Activated CD8-positive, alpha-beta T cell treated with anti-CD3 and anti-CD28 coated beads for 36 hours (primary cell): ENCODE results near the gene ACOD1. TPM values are rescaled to one million over a fixed set of nuclear protein-coding genes. Genes with fewer than 3 reads are reported as not detected.

Source experiments
- ATAC-seq: fragments of 200-7000 bp; cut with Tn5 transposase; one replicate; pipeline ENCODE4 v1.10.0; 2021; ENCODE audit warnings: mild to moderate bottlenecking, moderate library complexity
- CTCF ChIA-PET: fragments of 350-600 bp; sonication (Branson Sonifier 250); formaldehyde crosslinking; loops from one replicate; lab custom pipeline; 2021; ENCODE audit warnings: antibody characterized with exemption; lab: Charles Lee
- POLR2A ChIA-PET: fragments of 350-600 bp; sonication (Branson Sonifier 250); formaldehyde crosslinking; loops from one replicate; lab custom pipeline; 2021; ENCODE audit warnings: antibody characterized with exemption; lab: Charles Lee
- DNase-seq: peaks from one replicate; pipeline ENCODE4 v3.0.0-alpha.2; 2020
- H3K27ac Mint-ChIP-seq: one replicate; pipeline ENCODE4 v1.8.0; 2021; ENCODE audit warnings: mild to moderate bottlenecking, mixed read lengths
- H3K27me3 Mint-ChIP-seq: one replicate; pipeline ENCODE4 v1.8.0; 2021; ENCODE audit warnings: mixed read lengths
- H3K36me3 Mint-ChIP-seq: one replicate; pipeline ENCODE4 v1.8.0; 2021; ENCODE audit warnings: low read depth, mixed read lengths
- H3K4me1 Mint-ChIP-seq: one replicate; pipeline ENCODE4 v1.8.0; 2021; ENCODE audit warnings: low read depth, mixed read lengths
- H3K4me3 Mint-ChIP-seq: one replicate; pipeline ENCODE4 v1.8.0; 2021; ENCODE audit warnings: mild to moderate bottlenecking, moderate library complexity, mixed read lengths
- H3K9me3 Mint-ChIP-seq: one replicate; pipeline ENCODE4 v1.8.0; 2021; ENCODE audit warnings: mixed read lengths
- CTCF ChIP-seq: fragments of 200-600 bp; IDR thresholded peaks from one replicate; pipeline ENCODE4 v1.8.0; 2022; ENCODE audit warnings: antibody characterized with exemption, mild to moderate bottlenecking
- intact Hi-C: fragments of 100-400 bp; cut with micrococcal nuclease; formaldehyde crosslinking; loops from one replicate; pipeline ENCODE4 v1.10.0; 2022
- total RNA-seq, 2 experiments: library from RNA; stranded (reverse); gene quantifications; one replicate each; pipeline ENCODE4 v1.2.3, GENCODE V29; 2021

The ACOD1 gene
- total RNA-seq, 2 experiments from 2014 or later = not detected

DNA sequence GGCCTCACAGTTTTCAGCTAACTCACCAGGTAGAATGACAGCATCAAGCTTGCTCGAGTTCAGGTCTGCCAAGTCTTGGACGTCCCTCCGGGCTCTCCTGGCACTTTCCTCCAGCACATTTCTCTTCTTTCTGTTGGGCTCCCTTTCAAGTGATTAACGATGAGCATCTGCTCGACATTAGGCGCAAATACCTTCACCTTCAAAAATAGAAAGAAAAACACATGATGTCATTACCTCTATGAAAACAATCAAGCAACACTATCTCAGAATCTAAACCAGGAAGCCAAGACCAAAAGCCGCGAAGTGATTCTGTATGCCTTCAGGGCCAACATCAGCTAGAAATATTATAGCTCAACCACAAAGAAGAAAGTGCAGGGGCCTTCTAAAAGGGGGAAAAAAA lies 28.2 kb downstream of the ACOD1 start:
- ATAC-seq (no peak), DNase-seq (no peak)
- Mint-ChIP-seq H3K4me1 (peaks cover 11% of the 10 kb centered on the region), H3K4me3 (no peak overlapping the region), H3K9me3 (no peaks in the 10 kb centered on the region), H3K27ac (no peak overlapping the region), H3K36me3 (no peaks in the 10 kb centered on the region), H3K27me3 (peaks cover 34% of the 10 kb centered on the region)
- intact Hi-C loops = no loop called here
- ChIA-PET POLR2A (no interaction called here), CTCF (interaction anchor here (1.2 kb wide), 1 partner anchor 72 kb away, joined by 3 read pairs; no protein-coding TSS in a partner anchor)
- no peak for TF ChIP-seq CTCF

DNA sequence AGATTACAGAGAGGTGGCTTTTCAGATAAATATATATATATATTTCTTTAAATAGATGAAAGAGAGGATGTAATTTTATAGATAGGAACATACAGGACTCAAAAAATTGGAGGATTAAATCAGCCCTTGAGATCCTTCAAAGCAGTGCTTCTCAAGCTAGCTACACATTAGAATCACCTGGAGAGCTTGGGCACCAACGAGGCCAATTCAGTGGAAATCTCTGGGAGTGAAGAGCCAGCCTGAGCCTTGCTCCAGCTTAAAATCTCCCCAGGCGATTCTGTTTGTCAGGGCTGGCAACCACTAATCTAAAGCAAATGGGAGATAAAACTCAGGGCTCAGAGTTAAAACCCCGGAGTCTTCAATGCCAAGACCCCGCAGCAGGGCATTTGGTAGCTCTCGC lies 28.6 kb downstream of the ACOD1 start:
- ChIA-PET POLR2A (no interaction called here), CTCF (interaction anchor here (1.2 kb wide), 1 partner anchor 73 kb away, joined by 3 read pairs; no protein-coding TSS in a partner anchor)
- H3K27ac Mint-ChIP-seq = no peak overlapping the region

GRCh38 chr13:76980075-76980718 lies 31.9 kb downstream of the ACOD1 start:
- Mint-ChIP-seq H3K9me3 (no peaks in the 10 kb centered on the region), H3K4me3 (peak overlapping the region; percentile 58)
- POLR2A ChIA-PET = interaction anchor here (0.6 to 1.1 kb wide), 2 partner anchors 13 to 95 kb away, joined by 3 read pairs; no protein-coding TSS in a partner anchor

More for the DNA sequence above, 28.6 kb downstream of the ACOD1 start:
- no peaks in the 10 kb centered on the region for H3K9me3 Mint-ChIP-seq
- intact Hi-C loops = no loop called here
- no peaks in the 10 kb centered on the region for H3K36me3 Mint-ChIP-seq
- ATAC-seq (no peak), DNase-seq (no peak)
- H3K27me3 Mint-ChIP-seq = peaks cover 37% of the 10 kb centered on the region
- H3K4me1 Mint-ChIP-seq = peaks cover 11% of the 10 kb centered on the region
- no peak for TF ChIP-seq CTCF
- H3K4me3 Mint-ChIP-seq = no peak overlapping the region

DNA sequence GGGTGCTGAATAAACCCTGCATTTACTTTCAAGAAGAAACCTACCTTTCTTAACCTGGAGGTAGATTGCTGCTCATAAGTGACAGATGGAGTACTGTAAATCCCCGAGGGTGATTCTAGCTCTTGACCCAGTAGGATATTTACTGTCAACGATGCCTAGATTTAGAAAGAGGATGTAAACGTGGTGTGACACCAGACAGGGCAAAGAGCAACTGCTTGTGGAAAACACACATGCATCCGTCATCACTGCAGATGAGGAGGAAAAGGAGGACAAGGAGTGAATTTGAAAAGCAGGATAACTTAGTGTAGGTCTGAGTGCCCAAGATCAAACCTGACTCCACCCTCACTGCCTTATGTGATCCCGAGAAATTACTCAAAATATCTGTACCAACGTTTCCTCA lies 33.8 kb downstream of the ACOD1 start:
- no peak for TF ChIP-seq CTCF
- ATAC-seq (no peak), DNase-seq (no peak)
- Mint-ChIP-seq H3K36me3 (no peaks in the 10 kb centered on the region), H3K9me3 (no peaks in the 10 kb centered on the region), H3K27me3 (peaks cover 37% of the 10 kb centered on the region), H3K27ac (no peak overlapping the region), H3K4me1 (peaks cover 4% of the 10 kb centered on the region), H3K4me3 (no peak overlapping the region)
- CTCF ChIA-PET = interaction anchor here (0.9 to 3.0 kb wide), 3 partner anchors 11 to 95 kb away, joined by 4 to 17 read pairs (median 15); partner anchors contain the start of gene CLN5
- intact Hi-C loops = no loop called here
- POLR2A ChIA-PET = no interaction called here

More at GRCh38 chr13:76980075-76980718, 31.9 kb downstream of the ACOD1 start:
- Mint-ChIP-seq H3K27me3 (peaks cover 28% of the 10 kb centered on the region), H3K4me1 (peaks cover 8% of the 10 kb centered on the region), H3K36me3 (no peaks in the 10 kb centered on the region), H3K27ac (no peak overlapping the region)
- peak; percentile 95 for TF ChIP-seq CTCF
- ATAC-seq = peak; percentile 100
- CTCF ChIA-PET = interaction anchor here (0.6 to 3.0 kb wide), 38 partner anchors 10 to 1285 kb away, joined by 3 to 29 read pairs (median 4); partner anchors contain the start of gene CLN5
- intact Hi-C loops = no loop called here
- DNase-seq = peak; percentile 89

GRCh38 chr13:76983676-76984075 lies 35.4 kb downstream of the ACOD1 start:
- Mint-ChIP-seq H3K4me1 (peaks cover 4% of the 10 kb centered on the region), H3K27ac (no peak overlapping the region), H3K36me3 (no peaks in the 10 kb centered on the region), H3K4me3 (no peak overlapping the region), H3K9me3 (no peaks in the 10 kb centered on the region), H3K27me3 (peaks cover 36% of the 10 kb centered on the region)
- DNase-seq (no peak), ATAC-seq (no peak)
- ChIA-PET CTCF (interaction anchor here (1.3 kb wide), 1 partner anchor 9 kb away, joined by 3 read pairs; no protein-coding TSS in a partner anchor), POLR2A (no interaction called here)
- intact Hi-C loops = no loop called here
- no peak for TF ChIP-seq CTCF
